Uterus (tissue), 4 donors: Measurements from ENCODE around the gene FYN. TPM values are rescaled to one million over a fixed set of nuclear protein-coding genes. Genes with fewer than 3 reads are reported as not detected.

Source experiments
- DNase-seq, 2 donors: peaks; one replicate each; pipeline ENCODE4 v3.0.0-alpha.2; 2019 to 2020
- H3K27ac ChIP-seq, 2 donors: fragments of 200-600 bp; sonication (generic); 1 replicate in 1 of 2; 2 replicates in 1 of 2; pipeline ENCODE4 v1.5.1; 2016 to 2018
- H3K27me3 ChIP-seq, 2 donors: fragments of 200-600 bp; sonication (generic); one replicate each; pipeline ENCODE4 v1.5.1; 2018 to 2019; ENCODE audit warnings: control low read depth in 1 of 2
- H3K36me3 ChIP-seq, 2 donors: fragments of 200-600 bp; sonication (generic); one replicate each; pipeline ENCODE4 v1.5.1; 2019; ENCODE audit warnings: control low read depth in 1 of 2
- H3K4me1 ChIP-seq, 2 donors: fragments of 200-600 bp; sonication (generic); one replicate each; pipeline ENCODE4 v1.5.1; 2018 to 2019; ENCODE audit warnings: control low read depth in 1 of 2
- H3K4me3 ChIP-seq, 2 donors: fragments of 200-600 bp; sonication (generic); 1 replicate in 1 of 2; 2 replicates in 1 of 2; pipeline ENCODE4 v1.5.1; 2018 to 2019; ENCODE audit warnings: mild to moderate bottlenecking in 1 of 2
- H3K9me3 ChIP-seq, 2 donors: fragments of 200-600 bp; sonication (generic); one replicate each; pipeline ENCODE4 v1.5.1; 2019; ENCODE audit warnings: control low read depth in 1 of 2
- POLR2A ChIP-seq, 2 donors: fragments of 450-650 bp; IDR thresholded peaks; one replicate each; pipeline ENCODE4 v1.6.1; 2016; ENCODE audit warnings: antibody characterized with exemption in 2 of 2, mild to moderate bottlenecking in 1 of 2, moderate library complexity in 1 of 2
- intact Hi-C: fragments of 100-400 bp; cut with DNase I; formaldehyde crosslinking; loops from one replicate; pipeline ENCODE4 v1.15.1; 2023; ENCODE audit warnings: low total_unique reads
- total RNA-seq, 4 donors: library from RNA; depleted of rRNA in 3 of 4; stranded (reverse); fragments of >200 nt in 3 of 4; gene quantifications; one replicate each; pipeline versions ENCODE4 v1.1.0 to v1.2.4, GENCODE V29; 2014 to 2023
- TF ChIP-seq, protein P1 (sequence below), 4 experiments: fragments of 200-600 bp in 2 of 4; fragments of 450-650 bp in 2 of 4; sonication (generic) in 2 of 4; IDR thresholded peaks; one replicate each; pipeline ENCODE4 v1.5.1; 2016 to 2019; ENCODE audit warnings: antibody characterized with exemption in 4 of 4, mild to moderate bottlenecking in 2 of 4, moderate library complexity in 1 of 4
- donor health status: DM: yes; HTN: yes; CAD: no.

The FYN gene
- total RNA-seq, 4 donors from 2014 or later = 50.7 to 208 (median 135) TPM

DNA sequence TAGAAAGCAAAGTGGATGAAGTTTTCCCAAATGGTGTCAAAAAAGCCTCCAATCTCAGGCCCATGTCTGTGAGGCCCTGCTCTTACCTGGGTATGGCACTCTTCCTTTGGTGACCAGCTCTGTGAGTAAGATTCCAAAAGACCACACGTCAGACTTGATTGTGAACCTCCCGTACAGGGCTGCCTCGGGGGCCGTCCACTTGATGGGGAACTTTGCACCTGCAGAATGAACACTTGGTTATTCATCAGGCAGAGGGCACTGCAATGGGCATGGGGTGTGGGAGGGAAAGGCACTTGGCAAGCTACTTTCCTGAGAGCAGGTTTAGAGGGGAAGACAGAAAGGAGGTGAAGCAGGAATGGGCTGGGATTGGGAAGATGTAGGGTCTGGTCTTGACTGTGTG lies 198.8 kb downstream of the FYN start:
- Histone ChIP-seq H3K27ac (no peak overlapping the region), H3K27me3 (no peaks in the 10 kb centered on the region), H3K4me3 (no peak overlapping the region), H3K36me3 (no peaks in the 10 kb centered on the region), H3K4me1 (no peaks in the 10 kb centered on the region), H3K9me3 (no peaks in the 10 kb centered on the region)
- no peak for DNase-seq
- TF ChIP-seq POLR2A (IDR thresholded peaks at IDR 0.05) = no peak
- TF ChIP-seq, protein P1, sequence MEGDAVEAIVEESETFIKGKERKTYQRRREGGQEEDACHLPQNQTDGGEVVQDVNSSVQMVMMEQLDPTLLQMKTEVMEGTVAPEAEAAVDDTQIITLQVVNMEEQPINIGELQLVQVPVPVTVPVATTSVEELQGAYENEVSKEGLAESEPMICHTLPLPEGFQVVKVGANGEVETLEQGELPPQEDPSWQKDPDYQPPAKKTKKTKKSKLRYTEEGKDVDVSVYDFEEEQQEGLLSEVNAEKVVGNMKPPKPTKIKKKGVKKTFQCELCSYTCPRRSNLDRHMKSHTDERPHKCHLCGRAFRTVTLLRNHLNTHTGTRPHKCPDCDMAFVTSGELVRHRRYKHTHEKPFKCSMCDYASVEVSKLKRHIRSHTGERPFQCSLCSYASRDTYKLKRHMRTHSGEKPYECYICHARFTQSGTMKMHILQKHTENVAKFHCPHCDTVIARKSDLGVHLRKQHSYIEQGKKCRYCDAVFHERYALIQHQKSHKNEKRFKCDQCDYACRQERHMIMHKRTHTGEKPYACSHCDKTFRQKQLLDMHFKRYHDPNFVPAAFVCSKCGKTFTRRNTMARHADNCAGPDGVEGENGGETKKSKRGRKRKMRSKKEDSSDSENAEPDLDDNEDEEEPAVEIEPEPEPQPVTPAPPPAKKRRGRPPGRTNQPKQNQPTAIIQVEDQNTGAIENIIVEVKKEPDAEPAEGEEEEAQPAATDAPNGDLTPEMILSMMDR (IDR thresholded peaks at IDR 0.05) = no peak
- intact Hi-C loops = no loop called here

DNA sequence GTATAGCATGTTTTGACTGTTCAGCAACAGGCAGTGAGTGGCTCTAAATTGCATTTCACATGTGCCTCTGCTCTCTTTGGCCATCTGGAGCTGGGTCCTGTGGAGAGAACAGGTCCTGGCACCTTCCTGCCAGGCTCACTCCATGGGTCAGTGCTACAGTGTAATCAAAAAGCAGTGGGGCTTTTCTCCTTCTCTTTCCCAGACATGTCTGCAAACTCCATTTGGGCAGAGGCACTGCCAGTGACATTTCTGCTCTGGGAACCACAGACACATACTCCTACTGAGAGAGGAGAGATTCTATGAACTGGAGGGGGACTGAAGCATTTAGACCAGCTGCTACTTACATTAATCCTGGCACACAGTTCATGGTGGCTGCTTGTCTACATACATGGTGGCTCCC lies 199.3 kb downstream of the FYN start:
- Histone ChIP-seq H3K4me1 (no peaks in the 10 kb centered on the region), H3K9me3 (no peaks in the 10 kb centered on the region), H3K27ac (no peak overlapping the region), H3K27me3 (no peaks in the 10 kb centered on the region), H3K36me3 (no peaks in the 10 kb centered on the region), H3K4me3 (no peak overlapping the region)
- TF ChIP-seq, protein P1 (IDR thresholded peaks at IDR 0.05) = no peak
- no peak for TF ChIP-seq POLR2A (IDR thresholded peaks at IDR 0.05)
- intact Hi-C loops = no loop called here
- no peak for DNase-seq

DNA sequence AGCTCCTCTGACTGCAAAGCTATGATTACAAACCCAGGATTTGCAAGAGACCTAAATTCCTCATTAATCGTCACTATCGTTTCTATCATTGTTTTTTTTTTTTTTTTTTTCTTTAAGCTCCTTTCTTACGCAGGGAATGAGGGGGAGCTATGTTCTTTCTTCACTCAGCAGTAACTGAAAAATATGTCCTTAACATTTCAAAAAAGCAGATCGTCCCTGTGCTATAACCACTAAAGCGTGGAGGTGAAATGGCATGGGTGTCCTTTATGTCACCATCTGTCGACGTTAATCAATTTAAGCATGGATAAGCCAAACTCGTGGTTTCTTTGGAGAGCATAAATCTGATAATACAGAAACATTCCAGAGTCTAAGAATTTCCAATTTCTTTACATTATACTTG lies 199.7 kb downstream of the FYN start:
- TF ChIP-seq POLR2A (IDR thresholded peaks at IDR 0.05) = no peak
- TF ChIP-seq, protein P1 (IDR thresholded peaks at IDR 0.05) = no peak
- Histone ChIP-seq H3K27me3 (no peaks in the 10 kb centered on the region), H3K27ac (peak overlapping the region in 1 of 2 donors; percentile 44), H3K36me3 (no peaks in the 10 kb centered on the region), H3K4me1 (no peaks in the 10 kb centered on the region), H3K9me3 (no peaks in the 10 kb centered on the region), H3K4me3 (no peak overlapping the region)
- no peak for DNase-seq
- intact Hi-C loops = no loop called here

DNA sequence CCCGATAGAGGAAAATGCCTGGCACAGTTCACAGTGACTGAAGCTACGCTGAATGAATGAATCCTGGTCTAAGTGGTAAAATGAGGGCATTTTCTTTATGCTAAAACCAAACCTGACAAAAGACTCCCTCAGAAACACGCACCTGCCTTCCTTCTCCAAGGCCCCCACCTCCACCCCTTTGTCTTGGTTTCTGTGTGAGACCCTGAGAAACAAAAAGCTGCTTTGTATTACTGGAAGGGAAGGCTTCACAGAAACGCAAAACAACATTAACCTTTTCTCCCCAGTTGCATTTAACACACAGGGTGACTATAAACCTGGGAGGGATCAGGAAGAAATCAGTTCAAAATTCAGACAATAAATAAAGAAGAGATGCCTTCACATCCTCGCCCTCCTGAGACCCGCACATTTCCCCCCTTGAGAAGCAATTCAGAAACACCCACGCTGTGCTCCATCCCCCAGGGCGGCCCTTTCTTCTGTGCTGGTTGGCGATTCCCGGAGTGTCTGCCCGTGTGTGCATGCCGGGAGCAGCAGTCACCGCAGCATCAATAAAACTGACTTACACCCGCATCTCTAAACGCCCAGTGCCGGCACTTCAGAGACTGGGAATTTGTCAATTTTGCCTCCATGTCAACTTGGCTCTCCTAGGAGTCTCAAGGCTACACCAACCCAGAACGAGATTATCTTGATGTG lies 200.3 kb downstream of the FYN start:
- intact Hi-C loops = no loop called here
- no peak for DNase-seq
- no peak overlapping the region for H3K4me3 ChIP-seq
- H3K36me3 ChIP-seq = no peaks in the 10 kb centered on the region
- H3K9me3 ChIP-seq = no peaks in the 10 kb centered on the region
- no peaks in the 10 kb centered on the region for H3K4me1 ChIP-seq
- no peaks in the 10 kb centered on the region for H3K27me3 ChIP-seq
- peak overlapping the region in 1 of 2 donors; percentile 44 for H3K27ac ChIP-seq
- TF ChIP-seq, protein P1 (IDR thresholded peaks at IDR 0.05) = no peak
- no peak for TF ChIP-seq POLR2A (IDR thresholded peaks at IDR 0.05)

DNA sequence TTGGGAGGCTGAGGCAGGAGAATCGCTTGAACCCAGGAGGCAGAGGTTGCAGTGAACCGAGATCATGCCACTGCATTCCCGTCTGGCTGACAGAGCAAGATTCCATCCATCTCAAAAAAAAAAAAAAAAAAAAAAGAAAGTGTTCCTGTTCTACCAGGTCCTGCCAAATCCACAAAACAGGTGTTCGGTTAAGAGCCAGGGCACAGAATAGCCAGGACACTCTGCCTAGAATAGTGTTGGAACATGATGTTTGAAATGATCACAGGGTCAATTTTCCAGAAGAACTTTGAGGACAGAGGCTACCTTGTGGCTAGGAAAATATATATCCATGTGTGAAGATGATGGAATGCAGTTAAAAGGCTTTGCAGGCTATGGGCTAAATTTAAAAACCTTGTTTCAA lies 203.9 kb downstream of the FYN start:
- Histone ChIP-seq H3K27me3 (no peaks in the 10 kb centered on the region), H3K9me3 (no peaks in the 10 kb centered on the region), H3K4me1 (peaks cover 5 to 6% of the 10 kb centered on the region in 2 donors), H3K36me3 (no peaks in the 10 kb centered on the region), H3K27ac (no peak overlapping the region), H3K4me3 (no peak overlapping the region)
- no peak for DNase-seq
- TF ChIP-seq, protein P1 (IDR thresholded peaks at IDR 0.05) = no peak
- no peak for TF ChIP-seq POLR2A (IDR thresholded peaks at IDR 0.05)
- intact Hi-C loops = no loop called here
